Ectodermal cell (in vitro differentiated cells): ENCODE results near the gene GORASP2.
"Not testable (repeated sequence)": the region's sequence is repeated elsewhere in the genome, so short reads cannot be mapped to it uniquely, and the experiment has no call there.

ENCODE experiments used
- H3K27ac ChIP-seq: 2 replicates; pipeline ENCODE4 v1.7.0; 2013; ENCODE audit warnings: mild to moderate bottlenecking, low read depth, low read length; ENCODE audit not compliant: insufficient read depth, poor library complexity, severe bottlenecking
- H3K27me3 ChIP-seq: 2 replicates; pipeline ENCODE4 v1.7.0; 2013; ENCODE audit warnings: mild to moderate bottlenecking, low read length; ENCODE audit not compliant: insufficient read depth, control insufficient read depth, poor library complexity, severe bottlenecking
- H3K36me3 ChIP-seq: one replicate; pipeline ENCODE4 v1.7.0; 2013; ENCODE audit warnings: low read length; ENCODE audit not compliant: control insufficient read depth, insufficient read depth
- H3K4me1 ChIP-seq: one replicate; pipeline ENCODE4 v1.7.0; 2013; ENCODE audit warnings: low read length; ENCODE audit not compliant: control insufficient read depth, insufficient read depth
- H3K4me3 ChIP-seq: 2 replicates; pipeline ENCODE4 v1.7.0; 2013; ENCODE audit warnings: low read depth, low read length, control low read depth; ENCODE audit not compliant: insufficient read depth
- H3K9me3 ChIP-seq: 2 replicates; pipeline ENCODE4 v1.7.0; 2013; ENCODE audit warnings: mild to moderate bottlenecking, low read length, moderate library complexity; ENCODE audit not compliant: control insufficient read depth
- WGBS, 2 experiments: methylation state at CpG; one replicate each; pipeline ENCODE4 v1.1.7; 2013; ENCODE audit warnings: missing lambda C conversion rate in 2 of 2; 5-methylcytosine and 5-hydroxymethylcytosine counted together

Gene GORASP2

GRCh38 chr2:170895023-170895757 lies 33.9 kb upstream of the GORASP2 start:
- Histone ChIP-seq H3K27ac (no peak overlapping the region), H3K27me3 (no peaks in the 10 kb centered on the region), H3K4me1 (no peaks in the 10 kb centered on the region), H3K36me3 (no peaks in the 10 kb centered on the region), H3K4me3 (no peak overlapping the region), H3K9me3 (no peaks in the 10 kb centered on the region)
- WGBS, 2 experiments = 93% methylated on average over 3 of the region's 3 CpGs

- no peaks in the 10 kb centered on the region for H3K36me3 ChIP-seq
- H3K9me3 ChIP-seq = no peaks in the 10 kb centered on the region
- H3K27ac ChIP-seq = no peak overlapping the region
- 80 to 85% methylated on average over 4 of the region's 4 CpGs for WGBS, 2 experiments
- H3K4me3 ChIP-seq = no peak overlapping the region
- H3K27me3 ChIP-seq = no peaks in the 10 kb centered on the region
- no peaks in the 10 kb centered on the region for H3K4me1 ChIP-seq
Measured at GRCh38 chr2:170896622-170897021, 32.4 kb upstream of the GORASP2 start.

GRCh38 chr2:170897108-170897507 lies 31.9 kb upstream of the GORASP2 start:
- Histone ChIP-seq H3K9me3 (no peaks in the 10 kb centered on the region), H3K27ac (no peak overlapping the region), H3K27me3 (no peaks in the 10 kb centered on the region), H3K4me3 (no peak overlapping the region), H3K36me3 (no peaks in the 10 kb centered on the region), H3K4me1 (no peaks in the 10 kb centered on the region)
- WGBS, 2 experiments = 93 to 97% methylated on average over 5 of the region's 6 CpGs

GRCh38 chr2:170905864-170906263 lies 23.2 kb upstream of the GORASP2 start:
- 60 to 63% methylated on average over 5 of the region's 5 CpGs for WGBS, 2 experiments
- Histone ChIP-seq H3K36me3 (no peaks in the 10 kb centered on the region), H3K4me3 (no peak overlapping the region), H3K27me3 (no peaks in the 10 kb centered on the region), H3K4me1 (no peaks in the 10 kb centered on the region), H3K27ac (no peak overlapping the region), H3K9me3 (no peaks in the 10 kb centered on the region)

- Histone ChIP-seq H3K27ac (no peak overlapping the region), H3K36me3 (no peaks in the 10 kb centered on the region), H3K27me3 (no peaks in the 10 kb centered on the region), H3K4me1 (no peaks in the 10 kb centered on the region), H3K4me3 (no peak overlapping the region), H3K9me3 (peaks cover 4% of the 10 kb centered on the region)
- WGBS, 2 experiments = 90 to 91% methylated on average over 4 to 5 of the region's 5 CpGs
Measured at GRCh38 chr2:170911314-170911889, 17.7 kb upstream of the GORASP2 start.

- not testable (repeated sequence) for H3K4me1 ChIP-seq, H3K4me3 ChIP-seq, H3K27me3 ChIP-seq, H3K9me3 ChIP-seq, H3K36me3 ChIP-seq, H3K27ac ChIP-seq
- WGBS, 2 experiments = 93% methylated on average over 17 of the region's 17 CpGs
Measured at GRCh38 chr2:170914994-170915666, 13.9 kb upstream of the GORASP2 start.

GRCh38 chr2:170917219-170917913 lies 11.7 kb upstream of the GORASP2 start:
- 94 to 95% methylated on average over 11 of the region's 11 CpGs for WGBS, 2 experiments
- Histone ChIP-seq H3K9me3 (no peaks in the 10 kb centered on the region), H3K27ac (no peak overlapping the region), H3K4me1 (no peaks in the 10 kb centered on the region), H3K27me3 (no peaks in the 10 kb centered on the region), H3K36me3 (no peaks in the 10 kb centered on the region), H3K4me3 (no peak overlapping the region)

GRCh38 chr2:170917957-170918356 lies 11.1 kb upstream of the GORASP2 start:
- Histone ChIP-seq H3K4me1 (no peaks in the 10 kb centered on the region), H3K36me3 (no peaks in the 10 kb centered on the region), H3K9me3 (no peaks in the 10 kb centered on the region), H3K27me3 (no peaks in the 10 kb centered on the region), H3K4me3 (no peak overlapping the region), H3K27ac (no peak overlapping the region)
- WGBS, 2 experiments = 90 to 93% methylated on average over 5 of the region's 5 CpGs

- H3K4me1 ChIP-seq, H3K4me3 ChIP-seq, H3K9me3 ChIP-seq, H3K27ac ChIP-seq, H3K36me3 ChIP-seq, H3K27me3 ChIP-seq: not testable (repeated sequence)
- WGBS, 2 experiments = 96 to 98% methylated on average over 2 of the region's 2 CpGs
Measured at GRCh38 chr2:170921873-170922272, 7.2 kb upstream of the GORASP2 start.
